Stomach (tissue), 9 donors: ENCODE results near the gene FARSA. TPM values are rescaled to one million over a fixed set of nuclear protein-coding genes. Genes with fewer than 3 reads are reported as not detected.

ENCODE experiments used
- DNase-seq, 2 donors: peaks; one replicate each; pipeline versions ENCODE4 v3.0.0 to v3.0.0-alpha.2; 2013 to 2019
- H3K27ac ChIP-seq, 5 donors: fragments of 200-600 bp in 4 of 5; sonication (generic) in 4 of 5; one replicate each; pipeline ENCODE4 v1.5.1; 2013 to 2019; ENCODE audit warnings: mild to moderate bottlenecking in 1 of 5, moderate library complexity in 1 of 5
- H3K27me3 ChIP-seq, 3 donors: fragments of 200-600 bp; sonication (generic); one replicate each; pipeline ENCODE4 v1.5.1; 2017 to 2019; ENCODE audit warnings: mixed run types in 1 of 3
- H3K36me3 ChIP-seq, 4 donors: fragments of 200-600 bp; sonication (generic); 1 replicate in 3 of 4; 2 replicates in 1 of 4; pipeline ENCODE4 v1.5.1; 2016 to 2019
- H3K4me1 ChIP-seq, 4 donors: fragments of 200-600 bp; sonication (generic); one replicate each; pipeline ENCODE4 v1.5.1; 2016 to 2019
- H3K4me3 ChIP-seq, 4 donors: fragments of 200-600 bp; sonication (generic) in 3 of 4; one replicate each; pipeline ENCODE4 v1.5.1; 2016 to 2019; ENCODE audit warnings: mild to moderate bottlenecking in 1 of 4
- H3K9me3 ChIP-seq, 4 donors: fragments of 200-600 bp; sonication (generic); one replicate each; pipeline ENCODE4 v1.5.1; 2016 to 2019
- CTCF ChIP-seq, 7 experiments: fragments of 450-650 bp in 4 of 7; fragments of 200-600 bp in 3 of 7; sonication (generic) in 3 of 7; IDR thresholded peaks; one replicate each; pipeline ENCODE4 v1.5.1; 2016 to 2019; ENCODE audit warnings: antibody characterized with exemption in 7 of 7, control low read depth in 2 of 7, mild to moderate bottlenecking in 1 of 7
- EP300 ChIP-seq: sonication (generic); formaldehyde crosslinking; IDR thresholded peaks from one replicate; pipeline ENCODE4 v1.6.1; 2017; ENCODE audit warnings: antibody characterized with exemption
- POLR2A ChIP-seq, 4 donors: fragments of 450-650 bp; IDR thresholded peaks; one replicate each; pipeline ENCODE4 v1.6.1; 2016; ENCODE audit warnings: antibody characterized with exemption in 4 of 4, control low read depth in 2 of 4, mild to moderate bottlenecking in 1 of 4, moderate library complexity in 1 of 4
- POLR2AphosphoS5 ChIP-seq, 3 donors: sonication (generic); formaldehyde crosslinking; IDR thresholded peaks; one replicate each; pipeline ENCODE4 v1.6.1; 2016; ENCODE audit warnings: antibody characterized with exemption in 3 of 3
- WGBS, 5 donors: extraction: QIAGEN DNeasy Blood & Tissue Kit in 3 of 5; methylation state at CpG; one replicate each; pipeline versions ENCODE4 v1.1.5 to v1.1.7; 2013 to 2018; 5-methylcytosine and 5-hydroxymethylcytosine counted together
- intact Hi-C: fragments of 100-400 bp; cut with DNase I; formaldehyde crosslinking; loops from one replicate; pipeline ENCODE4 v1.15.1; 2023; ENCODE audit warnings: low total_unique reads
- polyA plus RNA-seq, 3 donors: library from polyadenylated mRNA; stranded (reverse); fragments of 200-250 nt; gene quantifications; one replicate each; pipeline ENCODE4 v1.2.3, GENCODE V29; 2013
- total RNA-seq, 5 donors: library from RNA; depleted of rRNA; stranded (reverse); fragments of >200 nt; gene quantifications; one replicate each; pipeline versions ENCODE4 v1.1.0 to v1.2.3, GENCODE V29; 2014 to 2016
- donor health status: healthy with polysubstance abuse.
- donor health status: Bipolar disorder and iron deficiency.
- donor health status: healthy.

The FARSA gene
- total and polyA plus RNA-seq, 8 donors, result 27.2 to 125 (median 39.8) TPM

- peaks cover 0 to 26% (median 12%) of the 10 kb centered on the region in 3 donors for H3K27me3 ChIP-seq
- DNase-seq, result peak; percentile 92 to 95
- peaks cover 0 to 16% (median 12%) of the 10 kb centered on the region in 4 donors for H3K9me3 ChIP-seq
- 3 to 11% (median 4%) methylated on average over 28 to 73 of the region's 73 CpGs for WGBS, 5 donors
- peak overlapping the region; percentile 57 to 74 (median 69) for H3K27ac ChIP-seq
- intact Hi-C loops, result loop anchor here (10.0 kb wide), 1 partner anchor 50 kb away; the partner anchor contains the start of genes CALR and FARSA
- H3K4me1 ChIP-seq, result peaks cover 24 to 44% (median 36%) of the 10 kb centered on the region in 4 donors
- TF ChIP-seq CTCF (IDR thresholded peaks at IDR 0.05) (peak in 5 of 7 experiments; percentile 34 to 71 (median 62)), POLR2AphosphoS5 (IDR thresholded peaks at IDR 0.05) (peak in 1 of 3 donors; percentile 34), POLR2A (IDR thresholded peaks at IDR 0.05) (peak in 1 of 4 donors; percentile 17), EP300 (no peak)
- no peaks in the 10 kb centered on the region for H3K36me3 ChIP-seq
- H3K4me3 ChIP-seq, result peak overlapping the region; percentile 46 to 59 (median 53)
These were observed 48.4 kb downstream of the FARSA start for GRCh38 chr19:12884926-12885748.

GRCh38 chr19:12884627-12884925, 48.9 kb downstream of the FARSA start:
- H3K9me3 ChIP-seq, result peaks cover 0 to 16% (median 12%) of the 10 kb centered on the region in 4 donors
- intact Hi-C loops, result loop anchor here (10.0 kb wide), 1 partner anchor 50 kb away; the partner anchor contains the start of genes CALR and FARSA
- no peak for TF ChIP-seq POLR2AphosphoS5 (IDR thresholded peaks at IDR 0.05)
- no peak for TF ChIP-seq EP300
- TF ChIP-seq POLR2A (IDR thresholded peaks at IDR 0.05), result no peak
- no peak for TF ChIP-seq CTCF (IDR thresholded peaks at IDR 0.05)
- peak overlapping the region in 3 of 5 donors; percentile 1 to 72 (median 69) for H3K27ac ChIP-seq
- DNase-seq, result no peak
- H3K4me1 ChIP-seq, result peaks cover 22 to 47% (median 41%) of the 10 kb centered on the region in 4 donors
- H3K4me3 ChIP-seq, result peak overlapping the region in 2 of 4 donors; percentile 49 to 57
- peaks cover 0 to 26% (median 12%) of the 10 kb centered on the region in 3 donors for H3K27me3 ChIP-seq
- H3K36me3 ChIP-seq, result no peaks in the 10 kb centered on the region
- 72 to 77% (median 76%) methylated on average over 11 to 12 of the region's 12 CpGs for WGBS, 5 donors

- peaks cover 0 to 16% (median 12%) of the 10 kb centered on the region in 4 donors for H3K9me3 ChIP-seq
- DNase-seq, result no peak
- H3K27me3 ChIP-seq, result peaks cover 0 to 26% (median 12%) of the 10 kb centered on the region in 3 donors
- WGBS, 5 donors, result 89 to 97% (median 94%) methylated on average over 3 of the region's 3 CpGs
- H3K4me3 ChIP-seq, result no peak overlapping the region
- H3K4me1 ChIP-seq, result peaks cover 22 to 50% (median 42%) of the 10 kb centered on the region in 4 donors
- H3K36me3 ChIP-seq, result no peaks in the 10 kb centered on the region
- intact Hi-C loops, result loop anchor here (10.0 kb wide), 1 partner anchor 51 kb away; the partner anchor contains the start of genes CALR and FARSA
- TF ChIP-seq CTCF (IDR thresholded peaks at IDR 0.05) (no peak), POLR2A (IDR thresholded peaks at IDR 0.05) (no peak), POLR2AphosphoS5 (IDR thresholded peaks at IDR 0.05) (no peak), EP300 (no peak)
- H3K27ac ChIP-seq, result no peak overlapping the region
These were observed 49.3 kb downstream of the FARSA start for GRCh38 chr19:12884202-12884601.

GRCh38 chr19:12882589-12882988, 50.9 kb downstream of the FARSA start:
- peaks cover 0 to 16% (median 12%) of the 10 kb centered on the region in 4 donors for H3K9me3 ChIP-seq
- DNase-seq, result no peak
- peaks cover 0 to 26% (median 12%) of the 10 kb centered on the region in 3 donors for H3K27me3 ChIP-seq
- no peak overlapping the region for H3K4me3 ChIP-seq
- H3K4me1 ChIP-seq, result peaks cover 22 to 50% (median 42%) of the 10 kb centered on the region in 4 donors
- WGBS, 5 donors, result 78 to 94% (median 87%) methylated on average over 3 of the region's 3 CpGs
- TF ChIP-seq POLR2A (IDR thresholded peaks at IDR 0.05) (no peak), EP300 (no peak), CTCF (IDR thresholded peaks at IDR 0.05) (no peak), POLR2AphosphoS5 (IDR thresholded peaks at IDR 0.05) (no peak)
- intact Hi-C loops, result loop anchor here (10.0 kb wide), 1 partner anchor 52 kb away; the partner anchor contains the start of genes CALR and FARSA
- peaks cover 7 to 12% (median 12%) of the 10 kb centered on the region in 4 donors for H3K36me3 ChIP-seq
- peak overlapping the region in 2 of 5 donors; percentile 34 to 92 for H3K27ac ChIP-seq
